Caco-2 (cell line): Measurements from ENCODE around the gene LIN28B. TPM values are rescaled to one million over a fixed set of nuclear protein-coding genes. Genes with fewer than 3 reads are reported as not detected.
"Not testable (repeated sequence)": the region's sequence is repeated elsewhere in the genome, so short reads cannot be mapped to it uniquely, and the experiment has no call there.

ENCODE experiments used
- BruUV-seq: library from RNA; stranded (reverse); fragments of 400-500 nt; replicated peaks from 2 replicates; lab custom pipeline; 2021; lab: Mats Ljungman, UMichigan
- CTCF ChIA-PET: fragments of 300-600 bp; sonication (Branson Sonifier 250); formaldehyde crosslinking; loops from one replicate; lab custom pipeline; 2022; ENCODE audit warnings: antibody characterized with exemption; lab: Charles Lee
- POLR2A ChIA-PET: fragments of 300-600 bp; sonication (Branson Sonifier 250); formaldehyde crosslinking; loops from one replicate; lab custom pipeline; 2022; ENCODE audit warnings: antibody characterized with exemption; lab: Charles Lee
- DNase-seq, 2 experiments: peaks; one replicate each; pipeline versions ENCODE4 v3.0.0 to v3.0.0-alpha.2; 2020 to 2022
- H3K27me3 ChIP-seq: replicated peaks from 2 replicates; pipeline ENCODE4 v1.6.0; 2011; ENCODE audit warnings: low read length; ENCODE audit not compliant: control insufficient read depth, insufficient read depth
- H3K36me3 ChIP-seq: 2 replicates; pipeline ENCODE4 v1.5.1; 2011; ENCODE audit warnings: low read length; ENCODE audit not compliant: control insufficient read depth, insufficient read depth
- H3K4me1 ChIP-seq: fragments of 250-450 bp; sonication (Bioruptor Pico); 2 replicates; pipeline ENCODE4 v1.5.1; 2020; ENCODE audit warnings: mild to moderate bottlenecking
- H3K4me3 ChIP-seq: 2 replicates; pipeline ENCODE4 v1.5.1; 2011; ENCODE audit warnings: low read depth, mild to moderate bottlenecking, control low read depth, low read length
- H3K9me3 ChIP-seq: fragments of 250-450 bp; sonication (Bioruptor Pico); 2 replicates; pipeline ENCODE4 v1.5.1; 2020; ENCODE audit warnings: mild to moderate bottlenecking, moderate library complexity
- H3K27ac Mint-ChIP-seq: one replicate; pipeline ENCODE4 v1.8.0; 2022; ENCODE audit warnings: mixed read lengths; ENCODE audit not compliant: unreplicated experiment
- H3K27me3 Mint-ChIP-seq: one replicate; pipeline ENCODE4 v1.8.0; 2022; ENCODE audit warnings: mixed read lengths; ENCODE audit not compliant: insufficient read depth, unreplicated experiment
- H3K36me3 Mint-ChIP-seq: one replicate; pipeline ENCODE4 v1.8.0; 2022; ENCODE audit warnings: mild to moderate bottlenecking, mixed read lengths; ENCODE audit not compliant: insufficient read depth, unreplicated experiment
- H3K4me1 Mint-ChIP-seq: one replicate; pipeline ENCODE4 v1.8.0; 2022; ENCODE audit warnings: low read depth, mixed read lengths; ENCODE audit not compliant: unreplicated experiment
- H3K4me3 Mint-ChIP-seq: one replicate; pipeline ENCODE4 v1.8.0; 2022; ENCODE audit warnings: mild to moderate bottlenecking, moderate library complexity, mixed read lengths; ENCODE audit not compliant: unreplicated experiment
- H3K9me3 Mint-ChIP-seq: one replicate; pipeline ENCODE4 v1.8.0; 2022; ENCODE audit warnings: mixed read lengths; ENCODE audit not compliant: unreplicated experiment
- CTCF ChIP-seq, 2 experiments: fragments of 200-600 bp in 1 of 2; IDR thresholded peaks; 1 replicate in 1 of 2; 2 replicates in 1 of 2; pipeline versions ENCODE4 v1.5.1 to v1.8.0; 2011 to 2022; ENCODE audit warnings: antibody characterized with exemption in 1 of 2, control low read depth in 1 of 2, inconsistent platforms in 1 of 2, low read depth in 1 of 2, low read length in 1 of 2, mild to moderate bottlenecking in 1 of 2, moderate library complexity in 1 of 2; ENCODE audit not compliant: insufficient read depth in 1 of 2, severe bottlenecking in 1 of 2, unreplicated experiment in 1 of 2
- intact Hi-C: fragments of 100-400 bp; cut with micrococcal nuclease; formaldehyde crosslinking; loops from one replicate; pipeline ENCODE4 v1.10.0; 2022; ENCODE audit not compliant: unreplicated experiment
- total RNA-seq: library from RNA; stranded (reverse); gene quantifications from 2 replicates; pipeline ENCODE4 v1.2.3, GENCODE V29; 2022

The LIN28B gene
- total RNA-seq, 1 experiment from 2014 or later, result 6.6 TPM

- H3K4me3 Mint-ChIP-seq, result no peak overlapping the region
- H3K36me3 Mint-ChIP-seq, result no peaks in the 10 kb centered on the region
- no peaks in the 10 kb centered on the region for H3K9me3 Mint-ChIP-seq
- CTCF ChIA-PET, result no interaction called here
- no TSS peak for BruUV-seq
- peaks cover 6% of the 10 kb centered on the region for H3K4me1 Mint-ChIP-seq
- Histone ChIP-seq H3K27me3 (no peaks in the 10 kb centered on the region), H3K4me1 (0 out of 2 replicates have a peak, but pooled peaks cover 6% of the 10 kb centered on the region), H3K4me3 (no peak overlapping the region), H3K9me3 (no peaks in the 10 kb centered on the region), H3K36me3 (no peaks in the 10 kb centered on the region)
- TF ChIP-seq CTCF (IDR thresholded peaks at IDR 0.05; ENCODE audit: insufficient read depth in 1 of 2, low read depth in 1 of 2, low read length in 1 of 2, severe bottlenecking in 1 of 2, unreplicated experiment in 1 of 2), result no peak
- POLR2A ChIA-PET, result no interaction called here
- intact Hi-C loops, result loop anchor here (10.0 kb wide), 1 partner anchor 178 kb away; no protein-coding TSS in a partner anchor
- H3K27ac Mint-ChIP-seq, result no peak overlapping the region
- no peaks in the 10 kb centered on the region for H3K27me3 Mint-ChIP-seq
- no peak for DNase-seq
Observed at GRCh38 chr6:104952911-104953399, 4.0 kb upstream of the LIN28B start.

- POLR2A ChIA-PET, H3K36me3 Mint-ChIP-seq, H3K27me3 ChIP-seq, H3K4me1 Mint-ChIP-seq, H3K27ac Mint-ChIP-seq, H3K36me3 ChIP-seq, H3K4me3 Mint-ChIP-seq, H3K9me3 Mint-ChIP-seq, H3K4me1 ChIP-seq, H3K4me3 ChIP-seq, DNase-seq, H3K27me3 Mint-ChIP-seq, H3K9me3 ChIP-seq, CTCF ChIA-PET, BruUV-seq: not testable (repeated sequence)
- intact Hi-C loops, result loop anchor here (10.0 kb wide), 1 partner anchor 179 kb away; no protein-coding TSS in a partner anchor
Observed at GRCh38 chr6:104953400-104954189, 3.3 kb upstream of the LIN28B start.

- Mint-ChIP-seq H3K4me1 (peaks cover 6% of the 10 kb centered on the region), H3K4me3 (peak overlapping the region; percentile 3), H3K36me3 (no peaks in the 10 kb centered on the region), H3K27me3 (no peaks in the 10 kb centered on the region), H3K27ac (no peak overlapping the region), H3K9me3 (no peaks in the 10 kb centered on the region)
- Histone ChIP-seq H3K9me3 (no peaks in the 10 kb centered on the region), H3K27me3 (no peaks in the 10 kb centered on the region), H3K4me3 (no peak overlapping the region), H3K36me3 (no peaks in the 10 kb centered on the region), H3K4me1 (0 out of 2 replicates have a peak, but pooled peaks cover 6% of the 10 kb centered on the region)
- DNase-seq, result no peak
- TF ChIP-seq CTCF (IDR thresholded peaks at IDR 0.05; ENCODE audit: insufficient read depth in 1 of 2, low read depth in 1 of 2, low read length in 1 of 2, severe bottlenecking in 1 of 2, unreplicated experiment in 1 of 2), result no peak
- BruUV-seq, result no TSS peak
- ChIA-PET CTCF (no interaction called here), POLR2A (no interaction called here)
- intact Hi-C loops, result loop anchor here (10.0 kb wide), 1 partner anchor 179 kb away; no protein-coding TSS in a partner anchor
Observed at GRCh38 chr6:104954190-104954797, 2.6 kb upstream of the LIN28B start.
